Stimulated activated CD4-positive, alpha-beta T cell treated with anti-CD3 and anti-CD28 coated beads, Interleukin-4, amount 100 ng/mL, for 24 hours (primary cell): ENCODE results near the gene KIDINS220.

Experiments
- DNase-seq: peaks from one replicate; pipeline ENCODE4 v3.0.0-alpha.2; 2020

Gene KIDINS220

DNA sequence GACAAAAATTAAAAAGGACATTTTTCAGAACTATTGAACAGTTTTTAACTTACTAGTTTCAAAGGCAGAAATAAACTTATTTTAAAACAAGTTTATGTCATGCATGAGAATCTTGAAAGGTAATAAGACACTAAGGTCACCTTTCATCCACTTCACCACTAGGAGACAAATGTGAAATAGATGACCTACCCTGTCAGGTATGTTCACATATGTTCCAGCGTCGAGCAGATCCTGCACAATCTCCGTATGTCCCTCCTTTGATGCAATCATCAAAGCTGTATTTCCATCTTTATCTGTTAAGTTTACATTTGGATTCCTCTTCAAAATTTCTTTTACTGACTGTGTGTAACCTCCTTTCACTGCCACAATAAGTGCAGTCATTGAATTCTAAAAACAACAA lies 34.7 kb downstream of the KIDINS220 start:
- DNase-seq, result no peak

DNA sequence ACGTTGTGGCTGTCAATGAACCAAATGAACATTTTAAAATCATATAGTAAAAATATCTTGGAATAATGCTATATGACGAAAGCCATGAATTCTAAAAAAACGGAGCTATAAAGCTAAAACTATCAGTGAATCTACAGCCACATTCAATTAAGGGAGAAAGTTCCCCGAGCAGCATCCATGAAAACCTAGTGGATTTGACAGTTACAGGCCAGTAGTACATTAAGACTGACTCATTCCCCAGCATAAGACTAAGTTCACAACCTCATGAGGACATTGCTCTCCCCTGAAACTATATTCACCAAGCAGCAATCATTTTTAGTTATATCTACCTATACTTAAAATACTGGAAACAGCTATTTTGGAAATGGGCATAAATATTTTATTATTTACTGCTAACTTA lies 36.6 kb downstream of the KIDINS220 start:
- DNase-seq, result no peak

DNA sequence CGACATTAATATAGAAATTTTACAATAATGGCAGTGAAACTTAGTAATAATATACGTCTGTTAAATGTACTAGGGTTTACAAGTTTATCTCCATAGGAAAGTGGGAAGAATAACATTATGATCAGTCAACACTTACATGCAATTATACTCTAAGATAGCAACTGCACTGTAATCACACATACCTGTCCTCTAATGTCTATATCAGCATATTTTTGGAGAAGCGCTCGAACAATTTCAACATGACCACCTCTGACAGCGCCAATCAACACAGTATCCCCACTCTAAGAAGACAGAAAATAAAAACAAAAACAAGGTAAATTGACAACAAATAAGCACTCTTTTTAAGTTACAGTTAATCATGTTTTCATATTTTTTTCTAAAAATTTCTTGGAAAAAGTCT lies 37.2 kb downstream of the KIDINS220 start:
- no peak for DNase-seq

DNA sequence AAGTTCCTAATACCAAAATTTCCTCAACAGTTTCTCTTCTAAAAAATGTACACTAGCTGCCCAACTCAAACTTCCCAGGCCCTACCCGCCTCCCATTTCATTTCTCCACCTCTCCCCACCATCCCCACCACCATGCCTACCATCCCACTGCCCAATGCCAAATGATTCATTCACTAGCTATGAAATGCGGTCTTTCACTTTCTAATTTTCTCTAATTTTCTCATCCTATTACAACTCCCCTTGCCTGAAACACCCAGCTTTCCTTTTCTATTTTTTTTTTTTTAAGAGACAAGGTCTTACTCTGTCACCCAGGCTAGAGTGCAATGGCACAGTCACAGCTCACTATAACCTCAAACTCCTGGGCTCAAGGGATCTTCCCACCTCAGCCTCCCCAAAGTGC lies 38.4 kb downstream of the KIDINS220 start:
- no peak for DNase-seq

DNA sequence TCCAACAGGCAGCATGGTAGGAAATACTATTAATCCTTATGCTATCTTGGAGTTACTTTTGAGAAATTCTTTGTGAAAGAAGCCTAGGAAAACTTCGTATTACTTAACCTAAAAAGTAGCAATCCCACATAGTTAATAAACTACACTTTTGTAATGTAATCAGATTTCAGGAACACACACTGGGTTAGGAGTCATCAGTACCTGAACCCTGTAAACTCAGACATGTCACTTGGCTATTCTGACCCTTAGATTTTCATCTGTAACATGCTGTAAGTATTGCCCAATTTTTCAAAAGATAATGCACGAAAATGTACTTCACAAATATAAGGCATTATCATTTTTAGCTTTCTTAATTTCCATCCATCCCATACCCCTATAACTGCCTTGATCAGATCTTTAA lies 39.0 kb downstream of the KIDINS220 start:
- no peak for DNase-seq

DNA sequence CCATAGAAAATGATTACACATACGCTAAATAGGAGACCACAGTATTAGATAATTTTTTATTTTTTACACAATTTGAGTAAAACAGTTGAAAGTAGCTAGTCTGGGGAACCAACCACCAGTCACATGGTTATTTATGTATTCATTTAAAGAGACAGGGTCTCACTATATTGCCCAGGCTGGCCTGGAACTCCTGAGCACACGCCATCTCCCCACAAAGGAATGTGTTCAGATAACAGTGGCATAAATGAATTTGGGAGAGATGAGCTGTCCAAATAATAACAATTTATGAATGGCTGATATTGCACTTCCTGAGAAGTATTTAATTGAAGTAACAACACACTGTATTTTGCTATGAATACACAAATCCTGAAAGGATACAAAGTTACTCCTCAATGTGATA lies 39.7 kb downstream of the KIDINS220 start:
- no peak for DNase-seq

DNA sequence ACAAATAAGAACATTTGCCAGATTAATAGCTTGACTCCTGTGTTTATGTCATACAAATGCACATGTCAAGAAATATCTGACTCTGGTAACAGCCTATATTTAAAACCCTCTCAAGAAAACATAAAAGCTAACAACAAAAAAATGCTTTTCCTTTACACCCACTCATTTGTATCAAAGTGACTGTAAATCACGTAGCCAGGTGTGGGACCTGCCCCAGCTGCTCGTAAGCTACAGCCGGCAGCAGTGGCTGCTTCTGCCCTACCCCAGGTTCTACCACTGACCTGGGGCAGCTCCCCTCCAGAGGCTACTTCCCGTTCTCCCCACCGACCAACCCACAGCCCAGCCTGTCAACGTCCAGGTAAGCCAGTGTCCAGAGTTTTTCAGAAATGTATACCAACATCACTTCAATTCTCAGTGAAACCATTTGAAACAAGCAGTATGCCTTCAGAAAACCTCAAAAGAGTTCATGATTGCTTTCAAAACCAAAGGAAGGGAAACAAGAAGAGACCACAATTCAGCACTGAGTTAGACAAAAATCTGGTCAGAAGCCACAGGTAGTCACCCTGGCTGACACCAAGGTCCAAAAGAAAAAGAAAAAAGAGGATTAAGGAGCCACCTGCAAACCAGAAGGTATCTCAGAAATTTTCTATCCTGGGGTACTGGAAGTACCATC lies 40.4 kb downstream of the KIDINS220 start:
- DNase-seq, result no peak

DNA sequence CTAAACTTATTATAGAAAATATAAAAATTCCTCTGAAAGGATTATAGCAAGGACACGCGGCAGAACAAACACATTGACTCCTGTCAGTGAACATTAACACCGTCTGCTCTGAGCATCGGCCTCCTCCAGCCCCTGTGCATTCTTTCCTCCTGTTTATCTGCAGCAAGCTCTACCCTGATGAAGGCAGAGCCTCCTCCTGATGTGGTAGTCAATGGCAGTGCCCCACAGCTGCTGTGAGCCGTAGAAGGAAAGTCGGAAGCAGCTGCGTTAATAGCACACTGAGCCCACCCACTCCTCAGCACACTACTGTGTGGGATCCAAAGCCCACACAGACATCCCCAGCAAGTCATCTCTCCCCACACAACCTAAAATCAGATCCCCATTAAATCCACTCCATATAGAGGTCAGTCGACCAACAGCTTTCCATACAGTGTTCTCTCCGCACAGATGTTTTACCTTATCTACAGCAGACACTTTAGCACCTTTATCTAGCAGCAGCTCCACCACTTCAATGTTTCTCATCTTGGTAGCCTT lies 41.0 kb downstream of the KIDINS220 start:
- no peak for DNase-seq

DNA sequence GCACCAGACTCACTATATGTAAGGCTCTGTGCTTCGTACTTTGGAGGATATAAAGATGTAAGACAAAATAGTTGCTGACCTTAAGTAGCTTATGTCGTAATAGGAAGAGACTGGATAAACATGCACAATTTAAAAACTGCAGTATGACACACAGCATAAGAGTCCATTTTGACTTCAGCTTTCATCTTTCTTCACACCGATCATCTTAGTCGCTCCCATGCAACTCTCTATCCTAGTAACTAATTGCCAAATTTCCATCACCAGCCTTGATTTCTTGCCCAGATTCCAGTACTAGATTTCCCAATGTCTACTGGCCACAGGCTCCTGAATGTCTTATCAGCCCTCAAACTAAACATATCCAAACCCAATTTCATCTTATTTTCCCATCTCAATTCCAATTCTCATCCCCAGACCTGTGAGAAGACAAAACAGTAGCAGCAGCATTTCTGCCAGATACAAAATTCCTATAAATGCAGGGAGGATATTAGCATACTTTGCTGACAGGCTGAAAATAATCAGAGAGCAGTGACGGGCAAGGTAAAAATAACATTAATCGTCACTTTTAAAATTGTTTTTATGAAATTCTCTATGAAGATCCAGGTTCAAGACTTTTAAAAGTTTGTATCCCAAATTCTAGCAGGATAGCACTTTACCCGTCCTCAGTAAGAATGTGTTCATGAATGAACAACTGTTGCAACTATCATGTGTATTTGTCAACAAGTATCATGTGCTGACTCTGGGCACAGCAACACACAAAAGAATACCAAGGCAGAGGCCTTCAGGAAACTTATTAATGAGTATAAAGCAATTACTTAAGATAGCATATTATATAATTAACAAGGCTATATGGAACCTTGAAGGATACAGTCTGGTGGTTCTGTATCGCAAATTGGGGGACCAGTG lies 42.2 kb downstream of the KIDINS220 start:
- no peak for DNase-seq

DNA sequence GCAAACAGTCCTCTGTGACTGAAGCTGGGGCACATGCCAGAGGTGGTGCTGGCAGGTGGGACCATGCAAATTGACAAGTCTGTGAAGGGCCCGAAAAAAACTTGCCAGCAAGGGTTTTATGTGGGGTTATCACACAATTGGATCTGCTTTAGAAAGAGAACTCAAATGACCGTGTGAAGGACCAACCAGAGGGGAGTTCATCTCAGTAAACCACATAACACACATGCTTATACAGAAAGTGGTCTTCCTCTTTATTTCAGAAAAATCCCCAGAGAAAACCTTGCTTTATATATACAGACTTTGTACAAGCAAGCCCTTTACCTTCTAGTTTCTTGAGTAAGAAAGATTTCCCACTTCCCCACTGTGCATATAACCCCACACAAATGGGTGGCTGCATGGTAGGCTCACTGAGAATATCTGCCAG lies 46.7 kb downstream of the KIDINS220 start:
- DNase-seq, result no peak

DNA sequence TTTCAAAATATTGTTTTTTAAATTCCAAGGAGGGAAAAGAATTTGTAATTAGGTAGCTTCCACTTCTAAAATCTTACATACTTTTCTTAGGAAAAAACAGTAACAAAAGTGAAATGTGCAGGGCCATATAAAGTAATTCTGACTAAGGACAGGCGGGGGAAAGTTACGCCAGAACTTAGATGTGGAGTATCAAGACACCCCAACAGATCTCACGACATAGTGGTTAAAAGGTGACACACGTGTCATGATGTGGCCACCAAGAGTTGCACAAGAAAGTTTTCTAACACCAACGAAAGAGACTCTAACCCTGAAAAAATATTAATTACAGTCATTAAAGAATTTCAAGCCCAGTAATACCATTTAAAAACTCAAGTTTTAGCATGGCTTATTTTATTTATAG lies 51.0 kb downstream of the KIDINS220 start:
- no peak for DNase-seq

DNA sequence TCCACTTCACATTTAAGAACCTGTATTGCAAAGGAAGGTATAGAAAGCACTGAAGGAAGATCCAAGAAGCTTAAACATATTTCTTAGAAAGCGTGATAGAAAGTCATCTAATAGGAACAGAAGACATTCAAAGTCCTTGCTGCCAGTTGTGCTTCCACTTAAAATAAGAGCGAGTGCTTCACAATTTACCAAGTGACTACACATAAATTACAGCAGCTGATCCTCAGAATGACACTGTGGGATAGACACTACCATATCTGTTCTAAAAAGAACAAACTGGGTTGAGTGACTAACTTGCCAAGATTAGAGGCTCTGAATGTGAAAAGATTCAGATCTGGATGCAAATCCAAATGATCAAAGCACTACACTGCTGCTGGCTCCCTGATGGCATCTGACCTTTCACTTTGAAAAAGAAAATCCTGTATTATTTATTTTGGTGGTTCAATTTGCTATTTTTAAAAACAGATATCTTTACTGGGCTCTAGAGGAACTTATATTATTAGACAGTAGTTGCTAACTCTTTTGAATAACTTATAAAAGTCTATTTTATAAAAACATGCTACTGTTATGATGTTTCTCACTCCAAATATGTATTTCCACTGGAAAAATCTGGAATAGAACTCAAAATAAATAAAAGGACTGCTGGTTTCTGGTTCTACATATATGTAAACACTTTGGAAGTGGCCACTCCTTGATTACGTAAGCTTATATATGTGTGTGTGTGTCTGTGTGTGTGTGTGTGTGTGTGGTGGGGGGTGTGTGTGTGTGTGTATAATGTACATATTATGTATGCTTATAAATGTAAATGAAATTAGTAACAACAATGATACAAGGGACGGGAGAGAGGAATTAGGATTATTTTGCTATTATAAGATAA lies 57.4 kb downstream of the KIDINS220 start:
- DNase-seq, result no peak

DNA sequence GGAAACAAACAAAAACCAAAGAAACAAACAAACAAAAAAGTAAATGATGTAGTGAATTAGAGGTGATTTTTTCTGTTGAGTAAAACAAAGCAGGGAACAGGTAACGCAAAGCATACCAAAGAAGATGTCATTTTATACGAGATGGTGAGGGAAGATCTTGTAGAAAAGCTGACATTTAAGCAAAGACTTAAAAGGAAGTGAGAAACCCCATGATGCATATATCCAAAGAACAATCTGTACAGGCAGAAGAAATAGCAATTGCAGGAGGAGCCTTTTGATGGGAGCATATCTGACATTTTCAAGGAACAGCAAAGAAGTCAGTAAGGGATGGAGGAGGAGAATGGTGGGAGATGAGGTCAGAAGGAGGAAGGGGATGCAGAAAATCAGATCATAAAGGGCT lies 63.0 kb downstream of the KIDINS220 start:
- no peak for DNase-seq

DNA sequence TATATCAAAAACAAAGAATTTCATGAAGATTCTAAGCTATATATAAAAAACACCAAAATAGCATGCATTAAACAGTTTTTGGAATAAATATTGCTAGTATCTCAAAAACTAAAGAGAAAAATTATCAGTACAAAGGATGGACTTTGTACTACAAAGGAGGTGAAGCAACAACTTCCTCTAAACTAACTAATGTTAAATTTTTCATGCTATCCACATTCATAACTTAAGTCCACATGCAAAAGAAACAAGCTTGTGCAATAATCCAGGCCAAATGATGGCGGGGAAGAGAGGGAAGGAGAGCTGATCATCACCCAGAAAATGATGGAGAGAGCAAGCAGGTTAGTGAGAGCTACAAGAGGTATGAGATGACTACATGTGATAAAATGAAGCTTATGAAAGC lies 70.1 kb downstream of the KIDINS220 start:
- no peak for DNase-seq

DNA sequence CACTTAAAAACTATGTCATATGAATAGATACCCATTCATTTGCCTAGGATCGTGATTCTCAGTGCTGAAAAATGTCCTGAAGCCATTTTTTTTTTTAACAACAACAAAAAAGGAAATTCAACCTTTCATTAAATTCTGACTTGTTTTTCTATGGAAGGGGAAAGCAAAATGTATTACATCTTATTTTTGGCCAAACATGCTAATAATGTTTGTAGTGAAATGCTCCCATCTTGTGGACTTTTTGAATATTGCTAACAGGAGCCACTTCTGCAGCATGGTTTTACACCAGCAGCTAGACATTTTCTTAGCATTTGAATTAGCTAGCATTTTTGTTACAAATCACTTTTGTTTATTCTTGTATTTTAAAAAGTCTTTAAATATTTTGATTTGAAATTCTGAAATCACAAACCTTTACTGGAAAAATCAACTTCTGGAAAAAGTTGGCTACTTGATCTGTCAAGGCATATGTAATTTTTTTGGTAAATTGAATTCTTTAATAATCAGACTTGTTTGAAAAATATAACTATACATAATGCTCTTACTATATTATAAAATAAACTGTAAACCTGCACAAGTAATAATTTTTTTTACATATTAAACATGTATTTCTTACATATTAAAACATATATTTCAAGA lies 75.8 kb downstream of the KIDINS220 start:
- DNase-seq, result no peak

DNA sequence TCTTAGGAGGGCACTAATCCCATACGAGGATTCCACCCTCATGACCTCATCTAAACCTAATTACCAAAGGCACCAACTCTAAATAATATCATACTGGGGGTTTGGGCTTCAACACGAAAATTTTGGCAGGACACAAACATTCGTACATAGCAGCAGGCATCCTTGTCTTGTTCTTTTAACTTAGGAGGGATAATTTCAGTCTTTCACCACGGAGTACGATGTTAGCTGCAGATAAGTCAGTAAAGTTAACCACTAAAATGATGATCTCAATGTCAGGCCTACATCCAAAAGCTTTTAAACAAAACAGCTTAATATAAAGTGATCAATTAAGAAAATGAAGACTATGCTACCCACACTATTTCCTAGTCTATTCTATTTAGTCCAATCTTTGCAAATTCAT lies 80.7 kb downstream of the KIDINS220 start:
- no peak for DNase-seq

DNA sequence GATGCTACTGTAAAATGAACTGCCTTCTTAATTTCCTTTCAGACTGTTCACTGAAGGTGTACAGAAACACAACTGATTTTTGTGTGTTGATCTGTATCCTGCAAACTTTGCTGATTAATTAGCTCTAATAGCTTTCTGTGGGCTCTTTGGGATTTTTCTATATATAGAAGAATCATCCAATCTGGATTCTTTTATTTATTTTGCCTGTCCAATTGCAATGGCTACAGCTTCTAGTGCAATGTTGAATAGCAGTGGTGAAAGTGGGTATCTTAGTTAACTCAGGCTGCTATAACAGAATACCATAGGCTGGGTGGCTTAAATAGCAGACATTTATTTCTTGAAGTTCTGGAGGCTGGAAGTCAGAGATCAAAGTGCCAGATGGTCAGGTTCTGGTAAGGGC lies 81.2 kb downstream of the KIDINS220 start:
- DNase-seq, result no peak

DNA sequence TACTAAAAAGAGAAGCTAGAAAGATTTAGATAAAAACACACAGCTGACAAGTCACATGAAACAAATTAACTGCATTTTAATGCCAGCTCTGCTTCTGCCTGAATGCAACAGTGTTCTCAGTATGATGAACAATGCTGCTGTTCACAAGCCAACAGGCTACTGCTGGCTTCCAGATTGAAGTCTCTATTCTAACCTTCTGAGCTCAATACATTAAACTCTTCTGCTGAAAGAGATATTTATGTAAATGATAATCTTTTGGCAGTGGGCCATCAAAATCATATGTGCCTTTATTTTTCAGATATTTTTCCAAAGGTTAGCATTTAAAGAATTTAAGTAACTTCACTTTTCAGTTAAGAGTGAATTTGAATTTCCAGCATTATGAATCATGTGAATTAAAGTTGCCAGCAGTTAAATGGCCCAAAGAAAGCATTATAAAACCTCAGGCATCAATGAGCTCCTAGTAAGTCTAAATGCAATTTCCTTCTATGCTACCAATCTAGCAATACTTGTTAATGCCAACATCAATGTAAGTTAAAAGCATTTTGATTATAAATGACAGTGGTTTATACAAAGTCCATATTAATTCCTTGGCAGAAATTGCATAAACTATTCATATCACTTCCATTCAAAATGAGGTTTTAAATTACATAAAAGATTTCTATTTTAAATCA lies 83.2 kb downstream of the KIDINS220 start:
- DNase-seq, result no peak

DNA sequence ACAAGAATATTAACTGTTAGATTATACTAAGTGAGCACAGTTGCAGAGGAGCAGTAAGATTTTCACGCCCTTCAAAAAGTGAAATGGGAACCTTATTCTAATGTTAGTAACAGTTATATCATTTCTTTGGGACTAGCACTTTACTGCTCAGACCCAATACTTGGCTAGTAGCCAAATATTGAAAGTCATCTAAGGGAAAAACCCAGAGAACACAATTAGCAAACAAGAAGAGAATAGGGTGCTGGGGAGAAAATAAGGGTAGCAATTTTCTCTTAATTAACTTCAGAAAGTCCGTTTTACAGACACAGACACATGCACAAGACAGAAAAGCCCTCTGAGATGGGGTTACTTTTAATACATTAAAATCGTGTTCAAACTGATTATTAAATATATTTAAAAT lies 83.8 kb downstream of the KIDINS220 start:
- no peak for DNase-seq

DNA sequence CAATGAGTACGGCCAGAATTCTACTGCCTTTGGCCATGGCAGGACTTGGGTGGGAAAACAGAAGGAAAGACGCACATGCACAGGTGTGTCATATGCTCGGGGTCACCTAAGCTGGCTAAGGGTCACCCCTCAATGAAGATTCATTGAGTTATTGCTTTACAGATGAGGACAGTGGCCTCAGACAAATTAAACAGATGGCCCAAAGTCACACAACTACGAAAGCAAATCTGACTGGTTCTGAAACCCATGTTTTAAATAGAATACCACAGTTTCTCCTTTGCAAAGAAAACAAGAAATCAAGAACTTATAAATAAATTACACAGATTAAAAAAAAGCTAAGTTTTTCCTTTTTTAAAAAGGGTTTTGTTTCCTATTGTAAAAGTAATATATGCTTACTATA lies 85.0 kb downstream of the KIDINS220 start:
- no peak for DNase-seq

DNA sequence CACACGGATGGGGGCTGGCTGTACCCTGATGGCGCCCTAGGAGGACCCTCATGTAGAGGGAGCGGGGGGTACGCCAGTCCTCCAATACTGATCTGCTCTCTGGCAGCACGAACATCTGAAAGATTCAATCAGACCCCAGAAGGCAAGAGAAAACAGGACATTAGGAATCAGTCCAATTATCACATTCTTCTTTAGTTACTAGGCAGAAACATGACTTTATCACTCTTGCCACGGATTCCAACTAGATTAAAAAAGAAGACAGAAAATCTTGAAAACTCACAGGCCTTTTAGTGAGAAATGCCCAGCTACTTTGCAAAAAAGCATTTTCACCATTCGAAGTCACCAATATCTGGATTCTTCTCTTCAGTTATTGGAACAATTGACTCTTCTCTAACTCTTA lies 87.2 kb downstream of the KIDINS220 start:
- DNase-seq, result no peak

DNA sequence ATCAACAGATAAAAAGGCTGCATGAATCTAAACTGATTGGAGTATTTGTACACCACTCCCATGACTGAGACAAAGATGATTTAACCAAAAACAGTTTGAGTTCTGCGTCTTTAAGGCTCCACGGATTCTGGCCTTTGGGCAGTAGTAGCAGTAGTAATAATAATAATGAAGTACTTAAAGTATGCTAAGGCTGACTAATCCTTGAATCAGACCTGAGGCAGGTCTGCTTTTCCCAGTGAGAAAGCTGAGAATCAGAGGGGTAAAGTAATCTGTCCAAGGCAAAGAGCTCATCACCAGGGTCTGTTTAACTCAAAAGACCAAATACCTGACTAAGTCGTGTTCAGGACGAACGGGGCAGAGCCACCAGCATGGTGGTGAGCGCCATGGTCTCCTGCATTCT lies 94.2 kb downstream of the KIDINS220 start:
- DNase-seq, result no peak
